ELR (cell line): Measurements from ENCODE around the gene NRF1.

Experiments
- DNase-seq: peaks from one replicate; pipeline ENCODE4 v3.0.0-alpha.2; 2015; ENCODE audit warnings: low read depth

The NRF1 gene

GRCh38 chr7:129804111-129804889 lies 192.8 kb downstream of the NRF1 start:
- DNase-seq = no peak

GRCh38 chr7:129804890-129805719 lies 193.6 kb downstream of the NRF1 start:
- no peak for DNase-seq
